Panc1 (cell line): ENCODE measurements around the gene WDR83. TPM values are rescaled to one million over a fixed set of nuclear protein-coding genes. Genes with fewer than 3 reads are reported as not detected.

Source experiments
- ATAC-seq: fragments of 200-7000 bp; cut with Tn5 transposase; 2 replicates; pipeline ENCODE4 v1.9.1; 2020; ENCODE audit warnings: mild to moderate bottlenecking, moderate library complexity
- BruUV-seq: library from RNA; stranded (reverse); fragments of 400-500 nt; replicated peaks from 2 replicates; lab custom pipeline; 2021; lab: Mats Ljungman, UMichigan
- CTCF ChIA-PET: fragments of 300-600 bp; sonication (Branson Sonifier 250); formaldehyde crosslinking; loops from one replicate; lab custom pipeline; 2022; ENCODE audit warnings: antibody characterized with exemption; lab: Charles Lee
- POLR2A ChIA-PET: fragments of 300-600 bp; sonication (Branson Sonifier 250); formaldehyde crosslinking; loops from one replicate; lab custom pipeline; 2022; ENCODE audit warnings: antibody characterized with exemption; lab: Charles Lee
- DNase-seq: peaks from one replicate; pipeline ENCODE4 v3.0.0-alpha.2; 2010; ENCODE audit warnings: low read depth, low spot score
- H3K27ac ChIP-seq: 2 replicates; pipeline ENCODE4 v1.5.1; 2011; ENCODE audit warnings: mild to moderate bottlenecking, low read length, inconsistent platforms
- H3K27me3 ChIP-seq: fragments of 200-500 bp; sonication (Bioruptor generic); 2 replicates; pipeline ENCODE4 v1.6.0; 2014; ENCODE audit warnings: low read length, inconsistent platforms; ENCODE audit not compliant: control insufficient read depth, insufficient read depth
- H3K36me3 ChIP-seq: fragments of 200-500 bp; sonication (Bioruptor generic); 2 replicates; pipeline ENCODE4 v1.5.1; 2014; ENCODE audit warnings: inconsistent platforms, mild to moderate bottlenecking, low read length, moderate library complexity; ENCODE audit not compliant: control insufficient read depth, insufficient read depth
- H3K4me1 ChIP-seq: 2 replicates; pipeline ENCODE4 v1.5.1; 2011; ENCODE audit warnings: inconsistent platforms, mild to moderate bottlenecking, low read length, moderate library complexity; ENCODE audit not compliant: control insufficient read depth, insufficient read depth
- H3K4me3 ChIP-seq, 2 experiments: 2 replicates each; pipeline ENCODE4 v1.5.1; 2011 to 2012; ENCODE audit warnings: low read depth in 2 of 2, low read length in 2 of 2, mild to moderate bottlenecking in 2 of 2, inconsistent platforms in 1 of 2, moderate library complexity in 1 of 2
- H3K9me3 ChIP-seq: fragments of 200-500 bp; sonication (Bioruptor generic); 2 replicates; pipeline ENCODE4 v1.5.1; 2014; ENCODE audit warnings: low read depth, mild to moderate bottlenecking, inconsistent platforms, low read length, moderate library complexity; ENCODE audit not compliant: control insufficient read depth, insufficient read depth
- POLR2AphosphoS5 ChIP-seq: IDR thresholded peaks from 2 replicates; pipeline ENCODE4 v1.6.1; 2012; ENCODE audit warnings: mild to moderate bottlenecking, low read depth, low read length, moderate library complexity
- SIN3A ChIP-seq: IDR thresholded peaks from 2 replicates; pipeline ENCODE4 v1.6.1; 2012; ENCODE audit warnings: low read depth, mild to moderate bottlenecking, low read length, moderate library complexity, borderline replicate concordance; ENCODE audit not compliant: insufficient read depth
- TCF7L2 ChIP-seq: IDR thresholded peaks from 2 replicates; pipeline ENCODE4 v1.6.1; 2011; ENCODE audit warnings: mild to moderate bottlenecking, low read depth, low read length, inconsistent platforms
- in situ Hi-C: cut with HindIII; loops from 2 replicates; pipeline ENCODE4 v1.10.0; 2016; ENCODE audit warnings: low sequenced_read_pairs, low pct_unique_long_range_greater_than_20kb
- intact Hi-C: fragments of 100-400 bp; cut with micrococcal nuclease; formaldehyde crosslinking; loops from one replicate; pipeline ENCODE4 v1.10.0; 2022; ENCODE audit not compliant: unreplicated experiment
- total RNA-seq: library from RNA; stranded (reverse); gene quantifications from one replicate; pipeline ENCODE4 v1.2.1, GENCODE V29; 2021; ENCODE audit not compliant: unreplicated experiment
- TF ChIP-seq, protein P1 (sequence below): fragments of 450-650 bp; IDR thresholded peaks from 2 replicates; pipeline ENCODE4 v1.5.1; 2017; ENCODE audit warnings: mild to moderate bottlenecking
- TF ChIP-seq, protein P2 (sequence below), 2 experiments: IDR thresholded peaks; 2 replicates each; pipeline ENCODE4 v1.6.1; 2011 to 2012; ENCODE audit warnings: low read depth in 2 of 2, control low read depth in 1 of 2, low read length in 1 of 2, mild to moderate bottlenecking in 1 of 2, moderate library complexity in 1 of 2; ENCODE audit not compliant: insufficient read depth in 1 of 2

WDR83 gene
- total RNA-seq, 1 experiment from 2014 or later: 10.8 TPM

GRCh38 chr19:12636631-12637030 lies 30.0 kb upstream of the WDR83 start:
- DNase-seq: no peak
- TF ChIP-seq, protein P1, sequence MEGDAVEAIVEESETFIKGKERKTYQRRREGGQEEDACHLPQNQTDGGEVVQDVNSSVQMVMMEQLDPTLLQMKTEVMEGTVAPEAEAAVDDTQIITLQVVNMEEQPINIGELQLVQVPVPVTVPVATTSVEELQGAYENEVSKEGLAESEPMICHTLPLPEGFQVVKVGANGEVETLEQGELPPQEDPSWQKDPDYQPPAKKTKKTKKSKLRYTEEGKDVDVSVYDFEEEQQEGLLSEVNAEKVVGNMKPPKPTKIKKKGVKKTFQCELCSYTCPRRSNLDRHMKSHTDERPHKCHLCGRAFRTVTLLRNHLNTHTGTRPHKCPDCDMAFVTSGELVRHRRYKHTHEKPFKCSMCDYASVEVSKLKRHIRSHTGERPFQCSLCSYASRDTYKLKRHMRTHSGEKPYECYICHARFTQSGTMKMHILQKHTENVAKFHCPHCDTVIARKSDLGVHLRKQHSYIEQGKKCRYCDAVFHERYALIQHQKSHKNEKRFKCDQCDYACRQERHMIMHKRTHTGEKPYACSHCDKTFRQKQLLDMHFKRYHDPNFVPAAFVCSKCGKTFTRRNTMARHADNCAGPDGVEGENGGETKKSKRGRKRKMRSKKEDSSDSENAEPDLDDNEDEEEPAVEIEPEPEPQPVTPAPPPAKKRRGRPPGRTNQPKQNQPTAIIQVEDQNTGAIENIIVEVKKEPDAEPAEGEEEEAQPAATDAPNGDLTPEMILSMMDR: no peak
- TF ChIP-seq TCF7L2 (no peak), POLR2AphosphoS5 (no peak), SIN3A (no peak)
- TF ChIP-seq, protein P2, sequence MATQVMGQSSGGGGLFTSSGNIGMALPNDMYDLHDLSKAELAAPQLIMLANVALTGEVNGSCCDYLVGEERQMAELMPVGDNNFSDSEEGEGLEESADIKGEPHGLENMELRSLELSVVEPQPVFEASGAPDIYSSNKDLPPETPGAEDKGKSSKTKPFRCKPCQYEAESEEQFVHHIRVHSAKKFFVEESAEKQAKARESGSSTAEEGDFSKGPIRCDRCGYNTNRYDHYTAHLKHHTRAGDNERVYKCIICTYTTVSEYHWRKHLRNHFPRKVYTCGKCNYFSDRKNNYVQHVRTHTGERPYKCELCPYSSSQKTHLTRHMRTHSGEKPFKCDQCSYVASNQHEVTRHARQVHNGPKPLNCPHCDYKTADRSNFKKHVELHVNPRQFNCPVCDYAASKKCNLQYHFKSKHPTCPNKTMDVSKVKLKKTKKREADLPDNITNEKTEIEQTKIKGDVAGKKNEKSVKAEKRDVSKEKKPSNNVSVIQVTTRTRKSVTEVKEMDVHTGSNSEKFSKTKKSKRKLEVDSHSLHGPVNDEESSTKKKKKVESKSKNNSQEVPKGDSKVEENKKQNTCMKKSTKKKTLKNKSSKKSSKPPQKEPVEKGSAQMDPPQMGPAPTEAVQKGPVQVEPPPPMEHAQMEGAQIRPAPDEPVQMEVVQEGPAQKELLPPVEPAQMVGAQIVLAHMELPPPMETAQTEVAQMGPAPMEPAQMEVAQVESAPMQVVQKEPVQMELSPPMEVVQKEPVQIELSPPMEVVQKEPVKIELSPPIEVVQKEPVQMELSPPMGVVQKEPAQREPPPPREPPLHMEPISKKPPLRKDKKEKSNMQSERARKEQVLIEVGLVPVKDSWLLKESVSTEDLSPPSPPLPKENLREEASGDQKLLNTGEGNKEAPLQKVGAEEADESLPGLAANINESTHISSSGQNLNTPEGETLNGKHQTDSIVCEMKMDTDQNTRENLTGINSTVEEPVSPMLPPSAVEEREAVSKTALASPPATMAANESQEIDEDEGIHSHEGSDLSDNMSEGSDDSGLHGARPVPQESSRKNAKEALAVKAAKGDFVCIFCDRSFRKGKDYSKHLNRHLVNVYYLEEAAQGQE (IDR thresholded peaks at IDR 0.05; ENCODE audit: insufficient read depth in 1 of 2, low read depth in 2 of 2, low read length in 1 of 2): no peak
- Histone ChIP-seq H3K4me3 (no peak overlapping the region), H3K9me3 (no peaks in the 10 kb centered on the region), H3K27ac (no peak overlapping the region), H3K27me3 (no peaks in the 10 kb centered on the region), H3K4me1 (0 out of 2 replicates have a peak, but pooled peaks cover 3% of the 10 kb centered on the region), H3K36me3 (no peaks in the 10 kb centered on the region)
- in situ Hi-C loops: no loop called here
- ChIA-PET CTCF (no interaction called here), POLR2A (no interaction called here)
- no TSS peak for BruUV-seq
- intact Hi-C loops: no loop called here
- no peak for ATAC-seq

DNA sequence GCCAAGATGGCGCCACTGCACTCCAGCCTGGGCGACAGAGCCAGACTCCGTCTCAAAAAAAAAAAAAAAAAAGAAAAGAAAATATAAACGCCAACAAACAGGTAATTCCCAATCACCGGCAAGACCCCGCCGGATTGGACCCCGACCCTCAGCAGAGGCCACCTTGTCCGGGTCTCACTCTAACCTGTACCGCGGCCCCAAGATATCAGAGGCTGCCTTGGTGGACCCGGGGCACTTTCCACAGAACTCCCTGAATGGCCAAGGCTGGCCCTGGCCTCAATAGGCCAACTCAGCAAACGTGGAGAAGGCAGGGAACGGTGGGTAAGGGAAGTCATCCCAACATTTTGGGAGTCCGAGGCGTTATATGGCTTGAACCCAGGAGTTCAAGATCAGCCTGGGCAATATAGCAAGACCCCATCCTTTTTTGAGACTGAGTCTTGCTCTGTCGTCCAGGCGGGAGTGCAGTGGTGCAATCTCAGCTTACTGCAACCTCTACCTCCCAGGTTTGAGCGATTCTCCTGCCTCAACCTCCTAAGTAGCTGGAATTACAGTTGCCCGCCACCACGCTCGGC lies 27.9 kb upstream of the WDR83 start:
- no TSS peak for BruUV-seq
- H3K27ac ChIP-seq: no peak overlapping the region
- ChIA-PET CTCF (interaction anchor here (0.7 kb wide), 2 partner anchors 21 to 34 kb away, joined by 3 to 6 read pairs; no protein-coding TSS in a partner anchor), POLR2A (interaction anchor here (0.7 kb wide), 1 partner anchor 22 kb away, joined by 4 read pairs; no protein-coding TSS in a partner anchor)
- intact Hi-C loops (no loop called here), in situ Hi-C loops (no loop called here)
- no peaks in the 10 kb centered on the region for H3K27me3 ChIP-seq
- H3K4me3 ChIP-seq: no peak overlapping the region
- no peak for ATAC-seq
- no peak for DNase-seq
- TF ChIP-seq SIN3A: no peak
- TF ChIP-seq, protein P1: no peak
- no peak for TF ChIP-seq POLR2AphosphoS5
- TF ChIP-seq, protein P2 (IDR thresholded peaks at IDR 0.05; ENCODE audit: insufficient read depth in 1 of 2, low read depth in 2 of 2, low read length in 1 of 2): no peak
- no peaks in the 10 kb centered on the region for H3K36me3 ChIP-seq
- H3K9me3 ChIP-seq: no peaks in the 10 kb centered on the region
- 0 out of 2 replicates have a peak, but pooled peaks cover 3% of the 10 kb centered on the region for H3K4me1 ChIP-seq
